SK-N-SH treated with all-trans-retinoic acid at 6 μM for 48 hours (cell line): ENCODE data around the gene SLX4IP.
"Not testable (repeated sequence)": the region's sequence is repeated elsewhere in the genome, so short reads cannot be mapped to it uniquely, and the experiment has no call there.

Experiments
- ATAC-seq: fragments of 200-7000 bp; cut with Tn5 transposase; 3 replicates; pipeline ENCODE4 v1.9.1; 2020; ENCODE audit warnings: mild to moderate bottlenecking, moderate library complexity
- ARNTL ChIP-seq: fragments of 450-650 bp; formaldehyde crosslinking; IDR thresholded peaks from 2 replicates; pipeline ENCODE4 v1.5.0; 2020; ENCODE audit warnings: low read depth, mild to moderate bottlenecking, moderate library complexity, borderline replicate concordance
- BACH2 ChIP-seq: fragments of 250-450 bp; sonication (Bioruptor Pico); IDR thresholded peaks from 2 replicates; pipeline ENCODE4 v1.9.0; 2021; ENCODE audit warnings: mild to moderate bottlenecking, borderline replicate concordance
- CREB5 ChIP-seq: fragments of 250-450 bp; sonication (Bioruptor Pico); IDR thresholded peaks from 2 replicates; pipeline ENCODE4 v1.5.1; 2020; ENCODE audit warnings: low read depth, mild to moderate bottlenecking, moderate library complexity
- CSDC2 ChIP-seq: fragments of 250-450 bp; sonication (Bioruptor Pico); IDR thresholded peaks from 2 replicates; pipeline ENCODE4 v1.5.0; 2020; ENCODE audit warnings: mild to moderate bottlenecking, moderate library complexity
- CSRNP3 ChIP-seq: fragments of 250-450 bp; sonication (Bioruptor Pico); IDR thresholded peaks from 2 replicates; pipeline ENCODE4 v1.5.1; 2021; ENCODE audit warnings: mild to moderate bottlenecking, moderate library complexity
- ESRRG ChIP-seq: fragments of 250-450 bp; sonication (Bioruptor Pico); IDR thresholded peaks from 2 replicates; pipeline ENCODE4 v1.6.1; 2021; ENCODE audit warnings: mild to moderate bottlenecking
- GLIS3 ChIP-seq: fragments of 250-450 bp; sonication (Bioruptor Pico); IDR thresholded peaks from 2 replicates; pipeline ENCODE4 v1.5.0; 2020; ENCODE audit warnings: mild to moderate bottlenecking, moderate library complexity
- ISL1 ChIP-seq: fragments of 250-450 bp; sonication (Bioruptor Pico); IDR thresholded peaks from 2 replicates; pipeline ENCODE4 v2.1.2; 2022; ENCODE audit warnings: mild to moderate bottlenecking, moderate library complexity
- OSR1 ChIP-seq: fragments of 250-450 bp; sonication (Bioruptor Pico); IDR thresholded peaks from 2 replicates; pipeline ENCODE4 v1.8.0; 2022; ENCODE audit warnings: moderate library complexity, mild to moderate bottlenecking, inconsistent platforms
- PATZ1 ChIP-seq: fragments of 250-450 bp; sonication (Bioruptor Pico); IDR thresholded peaks from 2 replicates; pipeline ENCODE4 v1.8.0; 2020; ENCODE audit warnings: mild to moderate bottlenecking, moderate library complexity, borderline replicate concordance
- POU6F1 ChIP-seq: fragments of 250-450 bp; sonication (Bioruptor Pico); IDR thresholded peaks from 2 replicates; pipeline ENCODE4 v1.8.0; 2021; ENCODE audit warnings: low read depth, mild to moderate bottlenecking, moderate library complexity, borderline replicate concordance
- PPARA ChIP-seq: fragments of 250-450 bp; sonication (Bioruptor Pico); IDR thresholded peaks from 2 replicates; pipeline ENCODE4 v1.5.0; 2020; ENCODE audit warnings: mild to moderate bottlenecking, borderline replicate concordance
- RARB ChIP-seq: fragments of 250-450 bp; sonication (Bioruptor Pico); IDR thresholded peaks from 2 replicates; pipeline ENCODE4 v1.8.0; 2021; ENCODE audit warnings: mild to moderate bottlenecking, moderate library complexity
- SNAI2 ChIP-seq: fragments of 250-450 bp; sonication (Bioruptor Pico); IDR thresholded peaks from 2 replicates; pipeline ENCODE4 v1.5.0; 2020; ENCODE audit warnings: mild to moderate bottlenecking, moderate library complexity
- TCF4 ChIP-seq: fragments of 250-450 bp; sonication (Bioruptor Pico); IDR thresholded peaks from 2 replicates; pipeline ENCODE4 v1.8.0; 2021; ENCODE audit warnings: mild to moderate bottlenecking, moderate library complexity, borderline replicate concordance
- TOX ChIP-seq: fragments of 250-450 bp; sonication (Bioruptor Pico); IDR thresholded peaks from 2 replicates; pipeline ENCODE4 v1.8.0; 2021; ENCODE audit warnings: mild to moderate bottlenecking, moderate library complexity, borderline replicate concordance
- TSHZ2 ChIP-seq: fragments of 250-450 bp; sonication (Bioruptor Pico); IDR thresholded peaks from 2 replicates; pipeline ENCODE4 v1.5.0; 2020; ENCODE audit warnings: mild to moderate bottlenecking, moderate library complexity
- ZC3H10 ChIP-seq: fragments of 250-450 bp; sonication (Bioruptor Pico); IDR thresholded peaks from 2 replicates; pipeline ENCODE4 v1.5.1; 2021; ENCODE audit warnings: mild to moderate bottlenecking, moderate library complexity
- ZFP3 ChIP-seq: fragments of 250-450 bp; sonication (Bioruptor Pico); IDR thresholded peaks from 2 replicates; pipeline ENCODE4 v1.5.0; 2020; ENCODE audit warnings: mild to moderate bottlenecking, moderate library complexity
- ZFP30 ChIP-seq: fragments of 450-650 bp; formaldehyde crosslinking; IDR thresholded peaks from 2 replicates; pipeline ENCODE4 v1.5.0; 2022; ENCODE audit warnings: mild to moderate bottlenecking, moderate library complexity
- ZNF565 ChIP-seq: fragments of 450-650 bp; formaldehyde crosslinking; conservative IDR thresholded peaks from 2 replicates; pipeline ENCODE4 v1.5.0; 2020; ENCODE audit warnings: low read depth, mild to moderate bottlenecking, moderate library complexity
- ZNF70 ChIP-seq: fragments of 450-650 bp; formaldehyde crosslinking; IDR thresholded peaks from 2 replicates; pipeline ENCODE4 v1.5.0; 2020; ENCODE audit warnings: mild to moderate bottlenecking, moderate library complexity
- ZNF8 ChIP-seq: fragments of 450-650 bp; formaldehyde crosslinking; IDR thresholded peaks from 2 replicates; pipeline ENCODE4 v1.5.0; 2020; ENCODE audit warnings: mild to moderate bottlenecking, moderate library complexity

SLX4IP gene

GRCh38 chr20:10611357-10611756, 176.3 kb downstream of the SLX4IP start:
- ATAC-seq = peak; percentile 80
- TF ChIP-seq RARB (CRISPR knock-in tag) (no peak), GLIS3 (no peak), TSHZ2 (CRISPR knock-in tag) (no peak), ESRRG (CRISPR knock-in tag) (no peak), SNAI2 (no peak), TCF4 (CRISPR knock-in tag) (no peak), ZFP30 (no peak), OSR1 (CRISPR knock-in tag) (no peak), CSDC2 (CRISPR knock-in tag) (no peak), PATZ1 (no peak), ZNF565 (CRISPR knock-in tag) (no peak), ZNF8 (CRISPR knock-in tag) (no peak), PPARA (CRISPR knock-in tag) (no peak), POU6F1 (CRISPR knock-in tag) (no peak), ISL1 (CRISPR knock-in tag) (no peak), BACH2 (CRISPR knock-in tag) (no peak)

- ATAC-seq = not testable (repeated sequence)
These were observed 178.3 kb downstream of the SLX4IP start for GRCh38 chr20:10613426-10613825.

GRCh38 chr20:10613911-10614310, 178.8 kb downstream of the SLX4IP start:
- ATAC-seq = no peak
- TF ChIP-seq CREB5 (CRISPR knock-in tag) = no peak
- TF ChIP-seq RARB (CRISPR knock-in tag) = no peak
- no peak for TF ChIP-seq TOX (CRISPR knock-in tag)
- no peak for TF ChIP-seq CSDC2 (CRISPR knock-in tag)
- no peak for TF ChIP-seq TSHZ2 (CRISPR knock-in tag)
- no peak for TF ChIP-seq POU6F1 (CRISPR knock-in tag)
- TF ChIP-seq TCF4 (CRISPR knock-in tag) = no peak
- TF ChIP-seq PPARA (CRISPR knock-in tag) = no peak
- no peak for TF ChIP-seq CSRNP3
- TF ChIP-seq ZC3H10 = no peak
- no peak for TF ChIP-seq ISL1 (CRISPR knock-in tag)
- no peak for TF ChIP-seq ZNF70
- no peak for TF ChIP-seq ZFP3 (CRISPR knock-in tag)
- TF ChIP-seq BACH2 (CRISPR knock-in tag) = no peak
- TF ChIP-seq ARNTL (CRISPR knock-in tag) = no peak
- TF ChIP-seq ZFP30 = no peak
- no peak for TF ChIP-seq GLIS3
- TF ChIP-seq SNAI2 = no peak
